Right lung (tissue), 5 donors: Measurements from ENCODE around the gene GPS1. TPM values are rescaled to one million over a fixed set of nuclear protein-coding genes. Genes with fewer than 3 reads are reported as not detected.

ENCODE experiments used
- DNase-seq, 2 donors: peaks; one replicate each; pipeline ENCODE4 v3.0.0-alpha.2; 2013
- polyA plus RNA-seq, 5 donors: library from polyadenylated mRNA; unstranded; fragments of 120-200 nt; gene quantifications; one replicate each; pipeline versions ENCODE4 v1.2.1 to v1.2.3, GENCODE V29; 2013; ENCODE audit warnings: inconsistent platforms in 1 of 5, low replicate concordance in 1 of 5; ENCODE audit not compliant: insufficient read length in 5 of 5, insufficient read depth in 1 of 5

The GPS1 gene
- polyA plus RNA-seq, 5 donors = 63.6 to 105 (median 81.9) TPM

DNA sequence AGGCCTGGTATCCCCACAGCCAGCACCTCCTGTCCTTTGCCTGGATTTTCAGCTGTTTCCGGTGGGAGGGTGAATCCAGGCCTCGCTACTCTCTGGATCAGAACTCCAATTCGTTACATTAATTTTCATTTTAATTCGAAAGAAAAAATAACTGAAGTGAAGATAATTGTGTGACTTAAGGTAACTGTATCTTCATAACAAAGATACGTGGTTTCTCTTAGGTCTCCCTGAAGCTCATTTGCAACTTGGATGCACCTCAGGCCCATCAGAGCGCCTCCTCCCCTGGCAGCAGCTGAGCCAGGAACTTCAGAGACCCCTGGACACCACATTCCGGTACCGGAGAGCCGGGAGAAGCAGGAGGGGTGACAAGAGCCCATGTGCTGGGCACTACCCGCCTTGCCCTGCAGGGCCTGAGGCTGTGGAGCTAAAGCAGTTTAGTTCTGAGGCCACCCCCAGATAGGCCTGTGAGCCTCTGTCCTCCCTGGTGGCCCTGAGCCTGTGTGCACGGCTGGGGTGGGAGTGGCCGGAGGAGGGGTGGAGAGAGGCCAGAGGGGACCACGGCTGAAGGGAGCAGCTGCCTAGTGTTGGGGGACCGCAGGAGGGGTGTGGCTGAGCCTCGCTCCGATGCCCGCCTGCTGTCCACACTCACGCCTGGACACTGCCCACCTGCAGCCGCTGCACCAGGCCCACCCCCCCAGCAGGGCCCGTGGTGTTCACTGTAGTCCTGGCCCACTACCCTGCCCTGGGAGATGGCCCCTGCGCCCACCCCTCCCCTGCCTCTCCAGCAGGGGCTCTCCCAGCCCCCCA lies 25.3 kb downstream of the GPS1 start:
- DNase-seq = no peak

GRCh38 chr17:82077617-82078358 lies 26.1 kb downstream of the GPS1 start:
- DNase-seq = no peak

GRCh38 chr17:82078433-82078832 lies 26.7 kb downstream of the GPS1 start:
- DNase-seq = no peak

DNA sequence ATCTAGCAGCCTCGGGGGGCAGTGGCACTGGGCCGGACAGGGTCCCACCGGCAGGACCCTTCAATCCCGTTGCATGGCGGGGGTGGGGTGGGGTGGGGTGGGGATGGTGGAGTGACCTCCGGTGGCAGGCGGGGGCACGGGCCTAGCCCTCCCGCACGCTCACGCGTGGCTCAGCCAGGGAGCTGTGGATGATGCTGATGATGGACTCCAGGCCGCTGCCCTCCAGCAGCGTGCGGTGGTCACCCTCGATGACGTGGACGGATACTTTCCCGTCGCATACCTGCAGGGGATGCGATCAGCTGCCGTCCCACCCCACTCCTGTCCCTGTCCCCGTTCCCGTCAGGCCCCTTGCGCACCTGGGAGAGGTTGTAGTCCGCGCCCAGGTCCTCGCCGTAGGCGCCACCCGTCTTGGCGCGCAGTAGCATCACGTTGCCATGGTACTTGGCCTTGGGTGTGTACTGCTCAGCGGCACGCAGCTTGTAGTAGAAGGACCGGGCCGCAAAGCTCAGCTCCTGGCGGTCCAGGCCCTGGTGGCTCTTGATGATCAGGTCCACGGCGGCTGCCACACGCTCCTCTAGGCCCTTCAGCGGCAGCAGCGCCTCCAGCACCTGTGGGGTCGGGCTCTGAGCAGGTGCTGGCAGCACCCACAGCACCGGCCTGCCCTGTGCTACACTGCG lies 27.4 kb downstream of the GPS1 start:
- no peak for DNase-seq

- DNase-seq = no peak
These were observed 28.5 kb downstream of the GPS1 start for GRCh38 chr17:82080048-82080788.

DNA sequence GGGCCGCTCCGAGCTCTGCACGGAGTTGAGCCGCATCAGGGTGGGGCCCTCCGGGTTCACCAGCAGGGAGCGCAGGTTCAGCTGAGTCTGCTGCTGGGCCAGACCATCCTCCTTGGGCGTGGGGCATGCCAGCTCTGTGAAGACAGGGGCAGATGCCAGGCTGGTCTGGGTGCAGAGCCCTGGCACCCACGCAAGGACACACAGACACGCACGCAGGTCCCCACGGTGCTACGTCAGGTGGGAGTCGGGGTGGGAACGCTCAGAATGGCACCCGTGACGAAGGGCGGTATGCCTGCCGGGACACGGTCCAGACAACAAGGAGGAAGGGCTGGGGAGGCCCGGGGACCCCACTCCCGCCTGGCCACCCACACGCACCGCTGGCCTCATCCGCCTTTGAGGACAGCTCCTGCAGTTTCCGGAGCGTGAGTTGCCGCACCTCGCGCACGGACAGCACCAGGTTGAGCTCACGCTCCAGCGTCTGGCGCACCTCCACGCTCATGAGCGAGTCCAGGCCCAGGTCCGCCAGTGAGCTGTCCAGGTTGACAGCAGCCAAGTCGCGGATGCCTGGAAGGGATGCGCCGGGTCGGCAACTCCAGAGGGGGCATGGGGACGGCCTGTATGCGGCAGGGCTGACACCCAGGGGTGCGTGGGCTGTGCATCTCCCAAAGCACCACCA lies 29.2 kb downstream of the GPS1 start:
- DNase-seq = no peak

DNA sequence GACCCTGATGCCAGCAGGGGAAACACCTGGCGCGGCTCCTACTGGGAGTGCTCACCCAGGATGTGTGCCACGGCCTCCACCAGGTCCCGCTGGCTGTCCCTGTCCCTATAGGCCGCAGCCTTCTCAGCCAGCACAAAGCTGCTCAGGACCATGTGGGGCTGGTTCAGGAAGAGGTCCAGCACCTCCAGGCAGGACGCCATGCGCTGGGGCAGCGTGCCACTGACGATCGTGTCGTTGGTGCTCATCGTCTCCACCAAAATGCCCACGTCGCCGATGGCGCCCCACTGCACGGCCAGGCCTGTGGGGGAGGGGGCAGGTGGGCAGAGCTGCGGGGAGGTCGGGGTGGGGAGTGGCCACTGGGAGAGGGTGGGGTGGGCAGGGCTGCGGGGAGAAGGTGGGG lies 29.8 kb downstream of the GPS1 start:
- DNase-seq = no peak

GRCh38 chr17:82081966-82082365 lies 30.3 kb downstream of the GPS1 start:
- DNase-seq = no peak

GRCh38 chr17:82082456-82082855 lies 30.8 kb downstream of the GPS1 start:
- DNase-seq = no peak

DNA sequence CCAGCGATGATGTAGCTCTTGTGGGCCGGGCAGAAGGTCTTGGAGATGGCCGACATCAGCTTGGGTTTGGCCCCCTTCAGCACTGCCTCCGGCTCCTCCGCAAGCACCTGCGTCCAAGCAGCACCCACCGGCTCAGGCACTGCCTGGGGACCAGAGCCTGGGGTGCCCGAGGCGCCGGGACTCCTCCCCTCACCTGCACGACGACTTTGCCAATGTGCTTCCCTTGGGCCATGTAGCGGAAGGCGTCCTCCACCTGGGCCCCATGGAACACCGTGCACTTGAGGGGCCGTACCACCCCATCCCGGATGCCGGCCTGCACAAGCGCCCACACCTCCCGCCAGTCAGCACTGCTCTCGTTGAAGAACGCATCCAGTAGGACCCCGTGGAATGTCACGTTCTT lies 31.3 kb downstream of the GPS1 start:
- no peak for DNase-seq

- no peak for DNase-seq
These were observed 32.0 kb downstream of the GPS1 start for GRCh38 chr17:82083533-82084359.

DNA sequence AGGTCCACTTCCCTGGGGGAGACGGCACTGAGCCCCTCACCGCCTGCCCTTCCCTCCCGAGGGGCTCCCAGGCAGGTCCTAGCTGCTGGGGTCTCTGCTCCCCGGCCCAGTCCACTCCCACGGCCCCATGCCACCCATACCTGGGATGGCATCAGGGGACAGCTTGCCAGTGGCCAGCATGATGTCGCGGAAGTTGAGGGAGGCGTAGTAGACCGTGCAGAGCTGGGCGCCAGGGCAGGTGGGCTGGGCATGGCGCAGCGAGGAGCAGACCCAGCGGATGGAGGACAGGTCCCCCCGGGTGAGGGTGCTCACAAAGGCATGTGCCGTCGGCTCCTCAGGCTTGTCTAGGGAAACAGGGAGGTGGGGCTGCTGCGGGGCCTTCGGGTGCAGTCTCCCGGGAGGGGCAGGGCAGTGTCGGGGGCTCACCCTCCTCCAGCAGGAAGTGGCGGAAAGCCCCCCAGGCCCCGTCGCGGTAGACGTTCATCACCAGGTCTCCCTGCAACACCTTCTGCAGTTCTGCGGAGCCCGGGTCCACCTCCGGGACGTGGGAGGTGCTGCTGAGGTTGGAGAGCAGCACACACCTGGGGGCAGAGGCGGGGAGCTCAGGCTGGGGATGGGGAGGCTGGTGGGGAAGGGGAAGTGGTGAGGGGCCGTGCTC lies 32.8 kb downstream of the GPS1 start:
- no peak for DNase-seq

DNA sequence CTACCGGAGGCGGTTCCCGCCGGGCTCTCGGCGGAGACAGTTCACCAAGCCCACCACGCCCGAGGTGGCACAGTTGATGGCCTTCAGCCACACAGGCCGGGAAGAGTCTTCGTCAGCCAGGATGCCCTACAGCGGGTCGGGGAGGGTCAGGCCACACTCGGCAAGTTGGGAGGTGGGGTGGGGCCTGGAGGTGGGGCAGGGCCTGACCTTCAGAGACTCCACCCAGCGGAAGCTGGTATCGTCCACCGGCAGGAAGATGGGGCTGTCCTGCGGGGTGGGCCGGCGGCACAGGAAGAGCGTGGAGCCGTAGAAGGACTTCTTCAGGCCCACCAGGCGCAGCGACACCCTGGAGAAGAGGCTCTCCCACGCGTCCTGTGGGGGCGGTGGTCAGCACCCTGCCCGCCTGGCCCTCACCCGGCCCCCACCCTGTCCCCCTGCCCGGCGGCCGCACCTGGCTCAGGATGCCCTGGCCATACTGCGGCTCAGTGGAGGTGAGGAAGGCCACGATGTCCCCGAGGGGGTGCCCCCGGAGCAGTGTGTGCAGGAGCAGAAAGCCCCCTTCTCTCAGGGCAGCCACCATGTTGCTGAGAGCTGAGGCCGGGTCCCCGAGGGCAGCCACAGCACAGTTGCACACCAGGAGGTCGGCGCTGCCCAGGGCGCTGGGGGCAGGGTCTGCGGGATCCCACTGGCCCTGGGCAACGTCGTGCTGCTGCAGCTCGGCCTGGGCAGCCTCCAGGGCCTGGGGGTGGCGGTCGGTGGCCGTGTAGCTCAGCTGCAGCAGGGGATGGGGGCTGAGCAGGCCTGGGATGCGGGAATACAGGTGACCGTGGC lies 33.5 kb downstream of the GPS1 start:
- no peak for DNase-seq

DNA sequence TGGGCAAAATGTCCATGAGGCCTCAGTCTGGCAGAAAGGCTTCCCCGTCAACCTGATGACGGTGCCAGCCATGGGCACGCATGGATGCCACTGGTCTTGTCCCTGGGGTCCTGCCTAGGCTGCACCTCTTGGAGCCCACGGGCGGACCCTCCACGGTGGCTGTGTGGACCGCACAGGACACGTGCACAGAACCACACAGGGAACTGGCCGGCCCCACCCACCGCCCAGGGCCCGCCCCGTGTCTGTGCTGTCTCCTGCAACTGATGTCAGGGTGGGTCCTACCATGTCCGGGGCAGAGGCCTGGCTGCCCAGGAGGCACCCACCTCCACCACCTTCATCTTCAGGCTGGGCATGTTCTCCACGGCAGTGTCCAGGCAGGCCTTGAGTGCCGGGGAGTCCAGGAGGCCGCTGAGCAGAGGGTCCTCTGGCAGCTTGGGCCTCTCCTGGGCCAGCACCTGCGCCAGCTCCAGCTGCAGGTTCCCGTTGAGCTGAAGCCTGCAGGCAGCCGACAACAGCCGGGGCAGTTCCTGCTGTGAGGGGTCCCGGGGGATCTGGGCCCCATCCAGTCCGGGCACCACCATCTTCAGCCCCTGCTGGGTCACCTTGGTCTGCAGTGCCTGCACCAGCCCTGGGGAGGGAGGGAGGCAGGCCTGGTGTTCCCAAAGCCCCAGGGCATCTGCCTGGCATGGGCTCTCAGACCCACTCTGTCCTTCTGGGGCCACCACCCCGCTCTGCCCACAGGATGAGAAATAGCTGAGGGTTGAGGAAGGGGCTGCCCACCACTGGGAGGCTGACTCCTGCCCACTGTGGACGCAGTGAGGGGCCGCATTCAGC lies 34.5 kb downstream of the GPS1 start:
- DNase-seq = no peak

GRCh38 chr17:82086941-82087906 lies 35.5 kb downstream of the GPS1 start:
- DNase-seq = no peak

DNA sequence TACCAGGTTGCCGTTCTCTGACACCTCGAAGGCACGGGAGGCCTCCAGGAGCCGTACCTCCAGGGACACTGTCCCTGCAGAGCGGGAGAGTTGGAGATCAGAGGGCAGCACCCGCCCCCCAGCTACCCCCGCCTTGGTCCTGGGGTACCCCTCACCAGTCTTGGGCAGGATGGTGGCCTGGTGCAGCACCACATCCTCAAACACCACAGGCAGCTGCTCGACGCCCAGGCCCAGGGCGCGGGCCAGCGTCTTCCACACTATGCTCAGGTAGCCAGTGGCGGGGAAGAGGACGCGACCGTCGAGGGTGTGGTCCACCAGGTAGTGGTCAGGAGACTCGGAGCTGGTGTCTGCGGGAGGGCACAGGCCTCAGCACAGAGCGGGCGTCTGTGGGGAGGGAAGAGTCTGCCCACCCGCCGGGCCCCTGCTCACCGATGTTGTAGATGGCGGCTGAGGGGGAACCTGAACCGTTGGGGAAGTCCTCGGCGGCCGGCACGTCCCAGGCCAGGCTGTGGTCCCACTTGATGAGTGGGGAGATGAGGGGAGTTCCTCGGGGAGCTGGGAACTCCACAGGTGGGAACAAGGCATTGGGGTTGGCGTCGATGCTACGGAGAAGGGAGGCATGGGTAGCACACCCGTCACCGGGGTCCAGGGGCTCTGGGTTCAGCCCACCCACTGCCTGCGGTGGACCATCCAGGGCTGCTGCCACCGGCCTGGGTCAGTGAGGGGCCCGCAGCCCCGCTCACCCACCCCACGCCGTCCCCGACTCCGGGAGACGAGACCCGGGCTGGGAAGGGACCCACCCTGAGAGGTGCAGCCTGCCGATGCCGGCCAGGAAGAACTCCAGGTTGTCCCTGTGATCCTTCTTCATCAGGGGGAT lies 36.5 kb downstream of the GPS1 start:
- DNase-seq = no peak
